AML-193 (cell line): ENCODE results near the gene STX3.

Source experiments
- DNase-seq, 2 experiments: peaks; one replicate each; lab custom pipeline; 2025; lab: John Stamatoyannopoulos, UW

The STX3 gene

GRCh38 chr11:59754859-59755700 is at the start of gene STX3:
Gene STX3 (plus strand): TSS chr11:59755376. CDS start chr11:59755606, 230 bp downstream.
- DNase-seq: peak; percentile 30 to 36

GRCh38 chr11:59706518-59707285 is 48.5 kb upstream of the STX3 start:
- DNase-seq: no peak

- DNase-seq: no peak
These were observed 47.8 kb upstream of the STX3 start for GRCh38 chr11:59707371-59707770.

- no peak for DNase-seq
These were observed 46.6 kb upstream of the STX3 start for GRCh38 chr11:59708537-59708936.

GRCh38 chr11:59710136-59710847 is 44.9 kb upstream of the STX3 start:
- DNase-seq: no peak

- DNase-seq: no peak
These were observed 41.4 kb upstream of the STX3 start, which contains the start of gene OR10V1 for GRCh38 chr11:59713745-59714144. Gene OR10V1 (minus strand): TSS chr11:59713845. CDS start chr11:59713845, 0 bp downstream.

- DNase-seq: no peak
These were observed 39.1 kb upstream of the STX3 start for GRCh38 chr11:59716051-59716450.

- DNase-seq: no peak
These were observed 35.6 kb upstream of the STX3 start for GRCh38 chr11:59719556-59719955.

- no peak for DNase-seq
These were observed 31.1 kb upstream of the STX3 start for GRCh38 chr11:59724066-59724465.

- no peak for DNase-seq
These were observed 27.8 kb upstream of the STX3 start for GRCh38 chr11:59727426-59727825.

- no peak for DNase-seq
These were observed 27.0 kb upstream of the STX3 start for GRCh38 chr11:59728154-59728553.

- peak; percentile 18 to 26 for DNase-seq
These were observed 26.3 kb upstream of the STX3 start for GRCh38 chr11:59728913-59729312.

- DNase-seq: no peak
These were observed 25.3 kb upstream of the STX3 start for GRCh38 chr11:59729834-59730233.

GRCh38 chr11:59730896-59731565 is 24.1 kb upstream of the STX3 start:
- DNase-seq: no peak

- DNase-seq: no peak
These were observed 9.1 kb upstream of the STX3 start for GRCh38 chr11:59746111-59746510.

- DNase-seq: peak; percentile 59 to 65
These were observed 1.3 kb upstream of the STX3 start for GRCh38 chr11:59753650-59754493.

- no peak for DNase-seq
These were observed 700 bp upstream of the STX3 start for GRCh38 chr11:59754494-59754858.

- DNase-seq: peak; percentile 30 to 57
These were observed 753 bp downstream of the STX3 start for GRCh38 chr11:59755701-59756557.

GRCh38 chr11:59756558-59756840 is 1.3 kb downstream of the STX3 start:
- DNase-seq: no peak

- DNase-seq: peak in 1 of 2 experiments; percentile 13
These were observed 1.7 kb downstream of the STX3 start for GRCh38 chr11:59756845-59757244.
